ENCODE data around the gene CWC15.

DNA sequence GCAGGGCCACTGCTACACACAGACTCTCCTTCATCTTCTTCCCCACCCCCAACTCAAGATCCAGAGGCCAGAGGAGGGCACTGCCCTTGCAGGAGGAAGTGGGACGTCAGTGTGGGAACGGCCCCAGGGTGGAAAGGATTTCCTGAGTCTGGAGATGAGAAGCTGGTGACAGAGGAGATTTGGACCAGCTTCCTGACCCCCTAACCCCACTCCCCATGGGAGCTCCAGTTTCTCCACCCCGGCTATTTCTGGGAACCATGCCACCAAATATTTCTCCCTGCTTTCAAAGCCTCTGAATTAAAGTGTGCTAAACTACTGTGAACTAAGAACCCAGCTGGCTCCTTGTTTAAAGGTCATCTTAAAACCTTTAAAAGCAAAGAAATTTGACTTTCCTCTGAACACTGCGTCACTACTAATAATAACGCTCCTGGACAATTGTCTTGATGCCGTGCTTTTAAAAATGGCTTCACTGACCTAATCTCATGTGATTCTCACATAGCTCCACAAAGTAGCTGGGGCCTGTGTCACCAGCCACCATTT lies 46.6 kb downstream of the CWC15 start:
- no peak for TF ChIP-seq EZH2 (IDR thresholded peaks at IDR 0.05; ENCODE audit: borderline replicate concordance, control insufficient read depth, low read depth, low read length)
- no peak for TF ChIP-seq ESRRA (IDR thresholded peaks at IDR 0.05; ENCODE audit: low read length)
- TF ChIP-seq POLR2AphosphoS2 (IDR thresholded peaks at IDR 0.05; ENCODE audit: low read depth, low read length), result no peak
- TF ChIP-seq, protein P1, sequence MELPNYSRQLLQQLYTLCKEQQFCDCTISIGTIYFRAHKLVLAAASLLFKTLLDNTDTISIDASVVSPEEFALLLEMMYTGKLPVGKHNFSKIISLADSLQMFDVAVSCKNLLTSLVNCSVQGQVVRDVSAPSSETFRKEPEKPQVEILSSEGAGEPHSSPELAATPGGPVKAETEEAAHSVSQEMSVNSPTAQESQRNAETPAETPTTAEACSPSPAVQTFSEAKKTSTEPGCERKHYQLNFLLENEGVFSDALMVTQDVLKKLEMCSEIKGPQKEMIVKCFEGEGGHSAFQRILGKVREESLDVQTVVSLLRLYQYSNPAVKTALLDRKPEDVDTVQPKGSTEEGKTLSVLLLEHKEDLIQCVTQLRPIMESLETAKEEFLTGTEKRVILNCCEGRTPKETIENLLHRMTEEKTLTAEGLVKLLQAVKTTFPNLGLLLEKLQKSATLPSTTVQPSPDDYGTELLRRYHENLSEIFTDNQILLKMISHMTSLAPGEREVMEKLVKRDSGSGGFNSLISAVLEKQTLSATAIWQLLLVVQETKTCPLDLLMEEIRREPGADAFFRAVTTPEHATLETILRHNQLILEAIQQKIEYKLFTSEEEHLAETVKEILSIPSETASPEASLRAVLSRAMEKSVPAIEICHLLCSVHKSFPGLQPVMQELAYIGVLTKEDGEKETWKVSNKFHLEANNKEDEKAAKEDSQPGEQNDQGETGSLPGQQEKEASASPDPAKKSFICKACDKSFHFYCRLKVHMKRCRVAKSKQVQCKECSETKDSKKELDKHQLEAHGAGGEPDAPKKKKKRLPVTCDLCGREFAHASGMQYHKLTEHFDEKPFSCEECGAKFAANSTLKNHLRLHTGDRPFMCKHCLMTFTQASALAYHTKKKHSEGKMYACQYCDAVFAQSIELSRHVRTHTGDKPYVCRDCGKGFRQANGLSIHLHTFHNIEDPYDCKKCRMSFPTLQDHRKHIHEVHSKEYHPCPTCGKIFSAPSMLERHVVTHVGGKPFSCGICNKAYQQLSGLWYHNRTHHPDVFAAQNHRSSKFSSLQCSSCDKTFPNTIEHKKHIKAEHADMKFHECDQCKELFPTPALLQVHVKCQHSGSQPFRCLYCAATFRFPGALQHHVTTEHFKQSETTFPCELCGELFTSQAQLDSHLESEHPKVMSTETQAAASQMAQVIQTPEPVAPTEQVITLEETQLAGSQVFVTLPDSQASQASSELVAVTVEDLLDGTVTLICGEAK (IDR thresholded peaks at IDR 0.05; ENCODE audit: borderline replicate concordance), result no peak
